Thyroid gland (tissue), 4 donors: Measurements from ENCODE around the gene CORO1C. TPM values are rescaled to one million over a fixed set of nuclear protein-coding genes. Genes with fewer than 3 reads are reported as not detected.
A peak's percentile ranks its signal among the peaks of the same experiment; 100 is the strongest.
"Not testable (repeated sequence)": the region's sequence is repeated elsewhere in the genome, so short reads cannot be mapped to it uniquely, and the experiment has no call there.

ENCODE experiments used
- DNase-seq, 2 donors: peaks; one replicate each; pipeline ENCODE4 v3.0.0-alpha.2; 2019
- H3K27ac ChIP-seq, 3 donors: fragments of 200-600 bp; sonication (generic); 1 replicate in 2 of 3; 2 replicates in 1 of 3; pipeline ENCODE4 v1.5.1; 2016 to 2019; ENCODE audit warnings: mild to moderate bottlenecking in 1 of 3, moderate library complexity in 1 of 3
- H3K27me3 ChIP-seq: fragments of 200-600 bp; sonication (generic); one replicate; pipeline ENCODE4 v1.5.1; 2019
- H3K36me3 ChIP-seq, 2 donors: fragments of 200-600 bp; sonication (generic); one replicate each; pipeline ENCODE4 v1.5.1; 2016 to 2019
- H3K4me1 ChIP-seq, 2 donors: fragments of 200-600 bp; sonication (generic); one replicate each; pipeline ENCODE4 v1.5.1; 2017 to 2019
- H3K4me3 ChIP-seq, 3 donors: fragments of 200-600 bp; sonication (generic); replicated peaks in 1 of 3; 1 replicate in 2 of 3; 2 replicates in 1 of 3; pipeline ENCODE4 v1.5.1; 2016; ENCODE audit warnings: mild to moderate bottlenecking in 1 of 3
- H3K9me3 ChIP-seq: fragments of 200-600 bp; sonication (generic); one replicate; pipeline ENCODE4 v1.5.1; 2017
- CTCF ChIP-seq, 6 experiments: fragments of 200-600 bp in 3 of 6; fragments of 450-650 bp in 3 of 6; sonication (generic) in 3 of 6; IDR thresholded peaks; one replicate each; pipeline ENCODE4 v1.5.1; 2016 to 2019; ENCODE audit warnings: antibody characterized with exemption in 6 of 6, mild to moderate bottlenecking in 2 of 6, inconsistent platforms in 1 of 6, moderate library complexity in 1 of 6
- POLR2A ChIP-seq, 2 donors: fragments of 450-650 bp; IDR thresholded peaks; one replicate each; pipeline ENCODE4 v1.6.1; 2017; ENCODE audit warnings: antibody characterized with exemption in 2 of 2, mild to moderate bottlenecking in 2 of 2, moderate library complexity in 1 of 2
- WGBS, 2 donors: methylation state at CpG; one replicate each; pipeline ENCODE4 v1.1.5; 2017; 5-methylcytosine and 5-hydroxymethylcytosine counted together
- intact Hi-C: fragments of 100-400 bp; cut with DNase I; formaldehyde crosslinking; loops from one replicate; pipeline ENCODE4 v1.15.1; 2023
- total RNA-seq, 4 donors: library from RNA; depleted of rRNA; stranded (reverse); fragments of >200 nt; gene quantifications; one replicate each; pipeline ENCODE4 v1.2.3, GENCODE V29; 2016

Gene CORO1C
- total RNA-seq, 4 donors from 2014 or later: 22.0 to 63.6 (median 30.1) TPM

GRCh38 chr12:108619369-108620160, 111.8 kb downstream of the CORO1C start:
- Histone ChIP-seq H3K4me3 (no peak overlapping the region), H3K27me3 (no peaks in the 10 kb centered on the region), H3K27ac (peak overlapping the region in 2 of 3 donors; percentile 65 to 75), H3K9me3 (no peaks in the 10 kb centered on the region), H3K36me3 (no peaks in the 10 kb centered on the region), H3K4me1 (peaks cover 7 to 14% of the 10 kb centered on the region in 2 donors)
- intact Hi-C loops: loop anchor here (2.0 to 5.0 kb wide), 3 partner anchors 51 to 183 kb away; no protein-coding TSS in a partner anchor
- TF ChIP-seq CTCF (IDR thresholded peaks at IDR 0.05): no peak
- TF ChIP-seq POLR2A (IDR thresholded peaks at IDR 0.05): no peak
- no peak for DNase-seq
- WGBS, 2 donors: 80 to 85% methylated on average over 14 of the region's 14 CpGs

GRCh38 chr12:108618953-108619274, 112.4 kb downstream of the CORO1C start:
- intact Hi-C loops: loop anchor here (2.0 to 5.0 kb wide), 3 partner anchors 50 to 183 kb away; no protein-coding TSS in a partner anchor
- peak overlapping the region; percentile 67 to 82 (median 74) for H3K27ac ChIP-seq
- H3K36me3 ChIP-seq, H3K9me3 ChIP-seq, H3K27me3 ChIP-seq, H3K4me3 ChIP-seq: not testable (repeated sequence)
- H3K4me1 ChIP-seq: peaks cover 7 to 14% of the 10 kb centered on the region in 2 donors
- 35 to 48% methylated on average over 4 of the region's 4 CpGs for WGBS, 2 donors
- DNase-seq: peak; percentile 86 to 88

DNA sequence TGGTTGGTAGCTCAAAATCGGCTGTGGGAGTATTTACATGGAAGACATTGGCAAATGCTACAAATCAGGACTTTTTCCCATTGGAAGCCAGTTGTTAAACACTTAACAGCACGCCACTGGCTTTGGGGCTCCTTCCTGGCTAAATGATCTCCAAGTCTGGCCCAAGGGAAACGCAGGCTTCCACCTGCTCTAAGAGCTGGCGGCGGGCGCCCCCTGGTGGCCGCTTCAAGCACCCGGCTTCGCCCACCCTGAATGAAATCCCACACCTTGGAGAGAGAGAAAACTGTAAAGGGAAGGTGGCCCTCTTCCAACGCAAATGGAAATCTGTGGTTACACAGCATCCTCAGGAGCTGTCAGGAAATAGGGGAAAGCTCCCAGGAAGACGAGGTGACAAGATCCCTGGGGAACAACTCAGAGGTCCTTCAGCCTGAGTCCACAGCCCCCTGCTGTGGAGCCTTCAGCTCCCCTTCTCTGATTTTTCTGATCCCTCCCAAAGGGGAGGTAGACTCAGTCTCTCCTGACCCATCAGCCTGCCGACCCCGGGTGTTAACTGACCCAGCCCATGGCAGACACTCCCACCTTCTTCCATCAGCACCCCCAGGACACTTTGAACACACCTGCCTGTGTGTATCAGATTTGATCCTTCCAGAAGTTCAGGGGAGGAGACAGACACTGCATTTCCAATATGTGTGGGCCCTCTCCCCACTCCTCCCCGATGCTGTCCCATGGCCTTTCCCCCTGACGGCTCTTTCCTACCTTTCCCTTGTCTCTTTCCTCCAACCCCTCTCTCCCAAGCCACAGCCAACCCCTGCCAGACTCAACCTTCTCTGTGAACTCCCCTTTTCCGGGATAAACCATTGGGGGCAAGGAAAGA, 113.0 kb downstream of the CORO1C start:
- Histone ChIP-seq H3K36me3 (no peaks in the 10 kb centered on the region), H3K9me3 (no peaks in the 10 kb centered on the region), H3K4me3 (no peak overlapping the region), H3K27me3 (no peaks in the 10 kb centered on the region), H3K4me1 (peaks cover 7 to 14% of the 10 kb centered on the region in 2 donors), H3K27ac (peak overlapping the region; percentile 67 to 82 (median 74))
- WGBS, 2 donors: 8 to 9% methylated on average over 16 of the region's 16 CpGs
- no peak for TF ChIP-seq POLR2A (IDR thresholded peaks at IDR 0.05)
- TF ChIP-seq CTCF (IDR thresholded peaks at IDR 0.05): peak; percentile 88 to 95 (median 92)
- intact Hi-C loops: loop anchor here (2.0 to 5.0 kb wide), 3 partner anchors 50 to 184 kb away; no protein-coding TSS in a partner anchor
- peak; percentile 80 to 84 for DNase-seq

GRCh38 chr12:108616941-108617858, 114.1 kb downstream of the CORO1C start:
- Histone ChIP-seq H3K27ac (no peak overlapping the region), H3K36me3 (no peaks in the 10 kb centered on the region), H3K4me1 (peaks cover 7 to 14% of the 10 kb centered on the region in 2 donors), H3K9me3 (no peaks in the 10 kb centered on the region), H3K27me3 (no peaks in the 10 kb centered on the region), H3K4me3 (no peak overlapping the region)
- intact Hi-C loops: loop anchor here (5.0 kb wide), 2 partner anchors 105 to 185 kb away; no protein-coding TSS in a partner anchor
- no peak for DNase-seq
- no peak for TF ChIP-seq CTCF (IDR thresholded peaks at IDR 0.05)
- TF ChIP-seq POLR2A (IDR thresholded peaks at IDR 0.05): no peak
- 83 to 85% methylated on average over 10 to 14 of the region's 14 CpGs for WGBS, 2 donors

GRCh38 chr12:108616359-108616758, 115.0 kb downstream of the CORO1C start:
- H3K4me1 ChIP-seq: peaks cover 7 to 14% of the 10 kb centered on the region in 2 donors
- no peak overlapping the region for H3K4me3 ChIP-seq
- 96 to 99% methylated on average over 2 of the region's 2 CpGs for WGBS, 2 donors
- H3K9me3 ChIP-seq: no peaks in the 10 kb centered on the region
- no peaks in the 10 kb centered on the region for H3K36me3 ChIP-seq
- intact Hi-C loops: loop anchor here (5.0 kb wide), 2 partner anchors 104 to 186 kb away; no protein-coding TSS in a partner anchor
- no peak overlapping the region for H3K27ac ChIP-seq
- TF ChIP-seq CTCF (IDR thresholded peaks at IDR 0.05) (no peak), POLR2A (IDR thresholded peaks at IDR 0.05) (no peak)
- no peaks in the 10 kb centered on the region for H3K27me3 ChIP-seq
- no peak for DNase-seq
